ENCODE measurements around the gene MLKL. TPM values are rescaled to one million over a fixed set of nuclear protein-coding genes. Genes with fewer than 3 reads are reported as not detected.
A peak's percentile ranks its signal among the peaks of the same experiment; 100 is the strongest.
"Not testable (repeated sequence)": the region's sequence is repeated elsewhere in the genome, so short reads cannot be mapped to it uniquely, and the experiment has no call there.

MLKL gene
- total and polyA plus RNA-seq, 2 donors (not counting 3 experiments of a cell fraction or from before 2014, with no cell fraction given), result 8.1 to 26.5 TPM

DNA sequence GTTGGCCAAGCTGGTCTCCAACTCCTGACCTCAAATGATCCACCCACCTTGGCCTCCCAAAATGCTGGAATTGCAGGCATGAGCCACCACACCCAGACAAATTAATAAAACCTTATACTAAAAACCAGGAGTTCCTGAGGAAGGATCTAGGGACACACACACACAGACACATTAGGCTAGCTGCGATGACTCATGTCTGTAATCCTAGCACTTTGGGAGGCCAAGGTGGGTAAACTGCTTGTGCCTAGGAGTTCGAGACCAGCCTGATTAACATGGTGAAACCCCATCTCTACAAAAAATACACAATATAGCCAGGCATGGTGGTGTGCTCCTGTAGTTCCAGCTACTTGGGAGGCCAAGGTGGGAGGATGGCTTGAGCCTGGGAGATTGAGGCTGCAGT is 47.8 kb downstream of the MLKL start:
- H3K79me2 ChIP-seq (ENCODE audit: control insufficient read depth, insufficient read depth, low read length), result peaks cover 76% of the 10 kb centered on the region
- H3K27ac ChIP-seq (ENCODE audit: insufficient read depth, low read depth, low read length); H2AFZ ChIP-seq (ENCODE audit: low read depth, low read length); H3K4me3 ChIP-seq (replicated peaks in 1 of 3; ENCODE audit: insufficient read depth in 1 of 3, low read depth in 1 of 3, low read length in 3 of 3); H3K27me3 ChIP-seq (ENCODE audit: control insufficient read depth in 2 of 2, insufficient read depth in 2 of 2, low read length in 2 of 2); BruUV-seq (replicated peaks); DNase-seq (ENCODE audit: low read depth, low spot score); POLR2A ChIA-PET; H3K9me3 ChIP-seq (replicated peaks; ENCODE audit: control insufficient read depth, insufficient read depth, low read length); intact Hi-C loops (cut with micrococcal nuclease); H3K9me1 ChIP-seq (replicated peaks; ENCODE audit: control insufficient read depth, extremely low read depth, insufficient read depth, low read length); H3K4me1 ChIP-seq (ENCODE audit: control insufficient read depth, extremely low read depth, insufficient read depth, low read length); dilution Hi-C loops (cut with MboI; ENCODE audit: extremely low pct_ligation_motif_present, low sequenced_read_pairs); H3K9ac ChIP-seq (replicated peaks; ENCODE audit: extremely low read depth, insufficient read depth, low read length); H4K20me1 ChIP-seq (replicated peaks; ENCODE audit: control insufficient read depth, extremely low read depth, insufficient read depth, low read length): not testable (repeated sequence)
- CTCF ChIA-PET, result interaction anchor here (2.5 kb wide), 1 partner anchor 14 kb away, joined by 16 read pairs; no protein-coding TSS in a partner anchor
- peak overlapping the region; percentile 9 for H3K4me2 ChIP-seq (ENCODE audit: insufficient read depth, low read length)
- TF ChIP-seq FOS (IDR thresholded peaks at IDR 0.05; ENCODE audit: borderline replicate concordance, insufficient read depth, low read length), result peak; percentile 23
- peak; percentile 47 for FAIRE-seq
- peaks cover 10 to 13% of the 10 kb centered on the region in 2 experiments for H3K36me3 ChIP-seq (ENCODE audit: control insufficient read depth in 2 of 2, extremely low read depth in 1 of 2, insufficient read depth in 2 of 2, low read length in 2 of 2)

DNA sequence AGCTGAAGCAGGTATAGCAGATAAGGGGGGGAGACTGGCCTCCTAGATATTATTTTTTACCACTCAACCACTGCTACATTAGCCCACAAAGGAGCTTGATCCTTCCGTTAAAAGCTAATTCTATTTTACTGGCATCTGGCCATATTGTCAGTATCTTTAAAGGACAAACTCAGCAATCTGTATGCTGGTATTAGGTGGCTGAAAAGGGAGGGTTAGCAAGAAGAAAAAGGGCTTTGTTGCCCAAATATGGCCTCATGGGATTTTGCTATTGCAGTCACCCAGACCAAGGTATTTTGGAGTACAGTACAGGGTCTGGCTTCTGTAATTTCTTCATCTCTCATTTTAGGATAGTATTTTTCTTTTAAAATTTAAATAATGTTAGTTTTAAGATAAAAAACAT is 48.4 kb downstream of the MLKL start:
- POLR2A ChIA-PET, result interaction anchor here (0.6 kb wide), 1 partner anchor 192 kb away, joined by 4 read pairs; no protein-coding TSS in a partner anchor
- peaks cover 5% of the 10 kb centered on the region for H3K4me1 ChIP-seq (ENCODE audit: control insufficient read depth, extremely low read depth, insufficient read depth, low read length)
- H3K79me2 ChIP-seq (ENCODE audit: control insufficient read depth, insufficient read depth, low read length), result peaks cover 69% of the 10 kb centered on the region
- BruUV-seq (replicated peaks), result no TSS peak
- H3K4me2 ChIP-seq (ENCODE audit: insufficient read depth, low read length), result no peak overlapping the region
- TF ChIP-seq, protein P1, sequence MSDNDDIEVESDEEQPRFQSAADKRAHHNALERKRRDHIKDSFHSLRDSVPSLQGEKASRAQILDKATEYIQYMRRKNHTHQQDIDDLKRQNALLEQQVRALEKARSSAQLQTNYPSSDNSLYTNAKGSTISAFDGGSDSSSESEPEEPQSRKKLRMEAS (IDR thresholded peaks at IDR 0.05; ENCODE audit: insufficient read depth, insufficient read length), result no peak
- TF ChIP-seq POLR2A (IDR thresholded peaks at IDR 0.05; ENCODE audit: low read depth, low read length) (no peak), FOS (IDR thresholded peaks at IDR 0.05; ENCODE audit: borderline replicate concordance, insufficient read depth, low read length) (no peak), JUN (IDR thresholded peaks at IDR 0.05; ENCODE audit: borderline replicate concordance, insufficient read depth, insufficient read length, low read depth) (no peak), EZH2 (IDR thresholded peaks at IDR 0.05; ENCODE audit: borderline replicate concordance, low read depth, low read length, severe bottlenecking) (no peak), POLR2AphosphoS5 (IDR thresholded peaks at IDR 0.05; ENCODE audit: insufficient read depth, low read depth, low read length) (no peak), MYC (IDR thresholded peaks at IDR 0.05; ENCODE audit: low read depth, low read length) (no peak), GATA2 (IDR thresholded peaks at IDR 0.05; ENCODE audit: insufficient read depth, insufficient read length, low read depth, low read length) (no peak)
- TF ChIP-seq, protein P2, sequence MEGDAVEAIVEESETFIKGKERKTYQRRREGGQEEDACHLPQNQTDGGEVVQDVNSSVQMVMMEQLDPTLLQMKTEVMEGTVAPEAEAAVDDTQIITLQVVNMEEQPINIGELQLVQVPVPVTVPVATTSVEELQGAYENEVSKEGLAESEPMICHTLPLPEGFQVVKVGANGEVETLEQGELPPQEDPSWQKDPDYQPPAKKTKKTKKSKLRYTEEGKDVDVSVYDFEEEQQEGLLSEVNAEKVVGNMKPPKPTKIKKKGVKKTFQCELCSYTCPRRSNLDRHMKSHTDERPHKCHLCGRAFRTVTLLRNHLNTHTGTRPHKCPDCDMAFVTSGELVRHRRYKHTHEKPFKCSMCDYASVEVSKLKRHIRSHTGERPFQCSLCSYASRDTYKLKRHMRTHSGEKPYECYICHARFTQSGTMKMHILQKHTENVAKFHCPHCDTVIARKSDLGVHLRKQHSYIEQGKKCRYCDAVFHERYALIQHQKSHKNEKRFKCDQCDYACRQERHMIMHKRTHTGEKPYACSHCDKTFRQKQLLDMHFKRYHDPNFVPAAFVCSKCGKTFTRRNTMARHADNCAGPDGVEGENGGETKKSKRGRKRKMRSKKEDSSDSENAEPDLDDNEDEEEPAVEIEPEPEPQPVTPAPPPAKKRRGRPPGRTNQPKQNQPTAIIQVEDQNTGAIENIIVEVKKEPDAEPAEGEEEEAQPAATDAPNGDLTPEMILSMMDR (IDR thresholded peaks at IDR 0.05; ENCODE audit: extremely low read depth in 1 of 2, insufficient read depth in 1 of 2, low read depth in 1 of 2, low read length in 2 of 2), result no peak
- no peak for FAIRE-seq
- H2AFZ ChIP-seq (ENCODE audit: low read depth, low read length), result no peak overlapping the region
- peaks cover 12 to 13% of the 10 kb centered on the region in 2 experiments for H3K36me3 ChIP-seq (ENCODE audit: control insufficient read depth in 2 of 2, extremely low read depth in 1 of 2, insufficient read depth in 2 of 2, low read length in 2 of 2)
- no peak overlapping the region for H3K9ac ChIP-seq (replicated peaks; ENCODE audit: extremely low read depth, insufficient read depth, low read length)
- no peak overlapping the region for H3K4me3 ChIP-seq (replicated peaks in 1 of 3; ENCODE audit: insufficient read depth in 1 of 3, low read depth in 1 of 3, low read length in 3 of 3)
- no peaks in the 10 kb centered on the region for H3K9me1 ChIP-seq (replicated peaks; ENCODE audit: control insufficient read depth, extremely low read depth, insufficient read depth, low read length)
- no peak for DNase-seq (ENCODE audit: low read depth, low spot score)
- CTCF ChIA-PET, result interaction anchor here (1.1 to 2.5 kb wide), 14 partner anchors 10 to 343 kb away, joined by 3 to 17 read pairs (median 4); partner anchors contain the start of gene RFWD3
- no peak overlapping the region for H3K27ac ChIP-seq (ENCODE audit: insufficient read depth, low read depth, low read length)
- dilution Hi-C loops (cut with MboI; ENCODE audit: extremely low pct_ligation_motif_present, low sequenced_read_pairs) (no loop called here), intact Hi-C loops (cut with micrococcal nuclease) (no loop called here)
- H3K27me3 ChIP-seq (ENCODE audit: control insufficient read depth in 2 of 2, insufficient read depth in 2 of 2, low read length in 2 of 2), result no peaks in the 10 kb centered on the region
- H4K20me1 ChIP-seq (replicated peaks; ENCODE audit: control insufficient read depth, extremely low read depth, insufficient read depth, low read length), result peaks cover 4% of the 10 kb centered on the region
- no peaks in the 10 kb centered on the region for H3K9me3 ChIP-seq (replicated peaks; ENCODE audit: control insufficient read depth, insufficient read depth, low read length)
